ENCODE results near the gene DDX1.

GRCh38 chr2:15568874-15569273 is 22.8 kb upstream of the DDX1 start:
- TF ChIP-seq POLR2A (IDR thresholded peaks at IDR 0.05) (no peak), CTCF (IDR thresholded peaks at IDR 0.05) (no peak)

All from heart left ventricle (tissue), 13 donors.